ES-I3 (cell line): Measurements from ENCODE around the gene COL13A1.

ENCODE experiments used
- H3K36me3 ChIP-seq: 2 replicates; pipeline ENCODE4 v1.6.1; 2013; ENCODE audit warnings: mild to moderate bottlenecking, low read length, control low read depth, moderate library complexity; ENCODE audit not compliant: insufficient read depth
- H3K4me1 ChIP-seq: 2 replicates; pipeline ENCODE4 v1.6.1; 2013; ENCODE audit warnings: mild to moderate bottlenecking, control low read depth, low read length; ENCODE audit not compliant: insufficient read depth
- H3K9ac ChIP-seq: 2 replicates; pipeline ENCODE4 v1.6.1; 2013; ENCODE audit warnings: low read depth, mild to moderate bottlenecking, low read length, moderate library complexity
- H3K9me3 ChIP-seq: 2 replicates; pipeline ENCODE4 v1.6.1; 2013; ENCODE audit warnings: mild to moderate bottlenecking, low read length, moderate library complexity; ENCODE audit not compliant: control insufficient read depth, insufficient read depth

The COL13A1 gene

GRCh38 chr10:69801434-69802315, at the start of gene COL13A1:
COL13A1 (plus strand) TSS chr10:69801906; CDS start chr10:69802424, 518 bp downstream.
- Histone ChIP-seq H3K36me3 (no peaks in the 10 kb centered on the region), H3K4me1 (peaks cover 14% of the 10 kb centered on the region; the same call in 1 of the 2 replicates), H3K9ac (peak within 1 kb of the TSS; percentile 76), H3K9me3 (no peaks in the 10 kb centered on the region)

DNA sequence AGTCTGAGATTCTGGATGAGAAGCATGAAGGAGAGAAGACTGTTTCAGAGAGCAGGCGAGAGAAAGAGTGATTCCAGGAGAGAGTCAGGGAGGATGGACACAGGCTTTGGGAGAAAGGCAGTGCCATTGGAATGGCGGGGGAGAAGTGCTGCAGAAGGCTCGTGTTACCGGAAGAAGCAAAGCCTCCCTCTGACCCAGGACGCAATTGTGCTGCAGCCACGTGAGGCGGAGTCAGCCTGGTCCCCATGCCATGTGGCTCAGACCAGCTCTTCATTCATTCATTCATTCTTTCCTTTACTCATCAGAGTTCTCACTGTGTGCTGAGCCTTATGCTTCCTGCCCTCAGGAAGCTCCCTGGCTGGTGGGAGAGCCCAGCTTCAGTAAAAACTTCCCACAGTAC, 49.2 kb upstream of the COL13A1 start:
- no peaks in the 10 kb centered on the region for H3K9me3 ChIP-seq
- peaks cover 11% of the 10 kb centered on the region; the same call in 1 of the 2 replicates for H3K4me1 ChIP-seq
- no peak overlapping the region for H3K9ac ChIP-seq
- H3K36me3 ChIP-seq = no peaks in the 10 kb centered on the region

DNA sequence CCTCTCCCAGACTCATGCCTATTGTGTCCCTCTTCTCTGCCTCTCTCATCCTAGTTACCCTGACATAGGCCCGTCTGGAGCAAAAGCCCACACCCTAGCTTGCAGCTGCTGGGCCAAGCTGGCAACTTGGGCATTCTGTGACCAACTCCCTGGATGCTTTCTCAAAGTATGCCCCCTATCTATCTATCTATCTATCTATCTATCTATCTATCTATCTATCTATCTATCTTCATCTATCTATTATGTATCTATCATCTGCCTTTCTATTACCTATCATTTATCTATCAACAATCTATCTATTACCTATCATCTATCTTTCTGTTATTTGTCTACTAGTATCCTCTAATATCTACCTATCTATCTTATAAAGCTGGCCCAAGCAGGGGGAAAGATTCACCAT, 45.4 kb upstream of the COL13A1 start:
- Histone ChIP-seq H3K36me3 (no peaks in the 10 kb centered on the region), H3K4me1 (peaks cover 6% of the 10 kb centered on the region; the same call in 1 of the 2 replicates), H3K9ac (no peak overlapping the region), H3K9me3 (no peaks in the 10 kb centered on the region)

- Histone ChIP-seq H3K36me3 (no peaks in the 10 kb centered on the region), H3K9me3 (no peaks in the 10 kb centered on the region), H3K9ac (no peak overlapping the region), H3K4me1 (peaks cover 6% of the 10 kb centered on the region; the same call in 1 of the 2 replicates)
These were observed 44.5 kb upstream of the COL13A1 start for GRCh38 chr10:69757206-69757552.

GRCh38 chr10:69757553-69758309, 44.0 kb upstream of the COL13A1 start:
- Histone ChIP-seq H3K9ac (no peak overlapping the region), H3K9me3 (no peaks in the 10 kb centered on the region), H3K4me1 (peaks cover under 1% of the 10 kb centered on the region; the same call in 1 of the 2 replicates), H3K36me3 (no peaks in the 10 kb centered on the region)

- H3K36me3 ChIP-seq = no peaks in the 10 kb centered on the region
- no peaks in the 10 kb centered on the region; the same call in 1 of the 2 replicates for H3K4me1 ChIP-seq
- no peaks in the 10 kb centered on the region for H3K9me3 ChIP-seq
- H3K9ac ChIP-seq = no peak overlapping the region
These were observed 43.4 kb upstream of the COL13A1 start for GRCh38 chr10:69758310-69758728.

- no peak overlapping the region for H3K9ac ChIP-seq
- no peaks in the 10 kb centered on the region for H3K36me3 ChIP-seq
- H3K4me1 ChIP-seq = no peaks in the 10 kb centered on the region; the same call in 1 of the 2 replicates
- H3K9me3 ChIP-seq = no peaks in the 10 kb centered on the region
These were observed 42.1 kb upstream of the COL13A1 start for GRCh38 chr10:69759641-69760040.

DNA sequence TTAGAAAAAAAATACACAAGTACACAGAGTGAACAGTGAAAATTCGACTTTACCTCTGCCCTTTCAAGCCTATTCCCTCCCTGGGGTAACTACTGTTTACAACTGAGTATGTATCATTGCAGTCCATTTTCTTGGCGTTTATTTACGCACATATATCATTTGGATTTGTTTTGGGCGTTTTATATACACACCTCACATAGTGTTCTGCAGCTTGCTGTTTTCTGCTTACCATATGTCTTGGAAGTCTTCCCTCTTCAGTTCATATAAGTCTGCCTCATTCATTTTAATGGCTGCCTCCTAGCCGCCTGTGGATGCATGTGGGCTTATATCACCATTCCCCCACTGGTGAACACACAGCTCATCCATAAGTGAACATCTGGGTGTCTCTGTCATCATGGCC, 41.6 kb upstream of the COL13A1 start:
- H3K36me3 ChIP-seq = no peaks in the 10 kb centered on the region
- no peak overlapping the region for H3K9ac ChIP-seq

GRCh38 chr10:69761320-69761719, 40.4 kb upstream of the COL13A1 start:
- H3K4me1 ChIP-seq = no peaks in the 10 kb centered on the region; the same call in 1 of the 2 replicates
- no peaks in the 10 kb centered on the region for H3K36me3 ChIP-seq
- no peak overlapping the region for H3K9ac ChIP-seq
- H3K9me3 ChIP-seq = no peaks in the 10 kb centered on the region

More for the DNA sequence above, 41.6 kb upstream of the COL13A1 start:
- Histone ChIP-seq H3K4me1 (no peaks in the 10 kb centered on the region; the same call in 1 of the 2 replicates), H3K9me3 (no peaks in the 10 kb centered on the region)

- Histone ChIP-seq H3K9ac (no peak overlapping the region), H3K9me3 (no peaks in the 10 kb centered on the region), H3K36me3 (no peaks in the 10 kb centered on the region), H3K4me1 (peaks cover 18% of the 10 kb centered on the region)
These were observed 35.4 kb upstream of the COL13A1 start for GRCh38 chr10:69766161-69766910.

DNA sequence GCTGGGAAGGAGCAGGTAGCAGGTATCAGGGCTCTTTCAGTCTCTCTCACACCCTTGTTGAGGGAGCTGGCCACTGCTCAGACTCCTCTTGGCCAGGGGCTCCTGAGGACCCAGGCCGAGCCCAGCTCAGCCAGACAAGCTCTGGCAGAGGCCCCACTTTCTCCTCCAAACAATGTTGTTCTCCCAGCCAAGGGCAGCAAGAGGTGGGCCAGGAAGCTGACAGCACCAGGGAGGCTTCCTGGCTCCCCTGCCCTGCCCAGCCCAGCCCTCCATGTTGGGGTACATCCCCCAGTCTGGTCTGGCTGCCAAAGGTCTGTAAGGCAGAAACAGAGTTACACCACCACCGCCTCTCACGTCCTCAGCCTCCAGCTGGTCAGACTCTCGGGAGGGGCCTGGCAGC, 33.9 kb upstream of the COL13A1 start:
- Histone ChIP-seq H3K4me1 (peaks cover 18% of the 10 kb centered on the region), H3K9me3 (no peaks in the 10 kb centered on the region), H3K9ac (no peak overlapping the region), H3K36me3 (no peaks in the 10 kb centered on the region)

- H3K9me3 ChIP-seq = no peaks in the 10 kb centered on the region
- peaks cover 18% of the 10 kb centered on the region for H3K4me1 ChIP-seq
- no peak overlapping the region for H3K9ac ChIP-seq
These were observed 33.3 kb upstream of the COL13A1 start for GRCh38 chr10:69768386-69768785.

GRCh38 chr10:69769395-69769992, 32.2 kb upstream of the COL13A1 start:
- peaks cover 18% of the 10 kb centered on the region for H3K4me1 ChIP-seq
- no peaks in the 10 kb centered on the region for H3K9me3 ChIP-seq
- no peaks in the 10 kb centered on the region for H3K36me3 ChIP-seq
- H3K9ac ChIP-seq = no peak overlapping the region

More at GRCh38 chr10:69768386-69768785, 33.3 kb upstream of the COL13A1 start:
- H3K36me3 ChIP-seq = no peaks in the 10 kb centered on the region
